ENCODE data around the gene IL36G.

IL36G gene

DNA sequence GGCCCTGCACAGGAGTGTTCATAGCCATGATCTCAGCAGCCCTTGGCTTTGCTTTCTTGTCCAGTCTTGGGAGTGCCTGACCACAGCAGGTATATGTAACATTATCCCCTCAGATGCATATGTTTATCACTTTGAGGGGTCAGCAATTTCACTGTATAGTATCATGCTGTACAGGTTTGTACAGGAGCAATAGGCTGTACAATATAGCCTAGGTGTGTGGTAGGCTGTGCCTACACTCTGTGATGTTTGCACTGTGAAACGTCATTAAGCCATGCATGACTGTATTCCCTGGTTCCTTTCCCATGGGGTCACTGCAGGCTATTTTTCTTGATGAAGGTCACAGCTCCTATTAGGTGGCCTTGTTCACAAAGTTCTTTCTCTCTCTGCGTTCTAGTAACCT lies 4.7 kb upstream of the IL36G start:
- DNase-seq, result no peak

DNA sequence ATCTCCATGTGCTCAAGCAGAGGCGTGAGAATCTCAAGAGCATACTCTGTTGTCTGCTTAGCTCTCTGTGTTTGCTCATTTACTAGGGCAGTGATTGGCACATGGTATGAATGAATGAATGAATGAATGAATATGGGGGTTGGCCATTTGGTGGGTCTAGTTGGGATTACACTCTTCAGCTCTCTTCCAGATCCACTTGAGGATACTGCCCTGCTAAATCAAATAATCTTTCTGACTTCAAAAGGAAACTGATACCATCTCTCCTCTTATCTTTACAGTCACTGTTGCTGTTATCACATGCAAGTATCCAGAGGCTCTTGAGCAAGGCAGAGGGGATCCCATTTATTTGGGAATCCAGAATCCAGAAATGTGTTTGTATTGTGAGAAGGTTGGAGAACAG lies 1.9 kb downstream of the IL36G start:
- no peak for DNase-seq

DNA sequence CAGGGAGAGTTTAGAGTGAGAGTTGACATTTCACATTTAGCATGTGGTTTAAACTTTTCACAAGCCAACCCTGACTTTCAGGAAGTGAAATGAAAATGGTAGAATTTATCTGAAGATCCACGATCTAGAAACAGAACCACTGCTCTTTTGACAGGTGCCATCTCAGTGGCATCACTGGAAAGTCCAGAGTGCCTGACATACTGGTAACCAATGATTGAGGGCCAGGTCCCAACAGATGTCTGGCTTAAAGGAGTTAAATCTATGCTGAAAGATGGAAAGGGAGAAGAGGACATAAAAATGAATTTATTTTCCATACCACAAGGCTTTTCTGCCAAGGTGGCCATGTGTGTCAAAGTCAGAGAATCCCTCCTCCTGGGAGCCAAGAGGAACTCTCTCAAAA lies 2.7 kb downstream of the IL36G start:
- no peak for DNase-seq

DNA sequence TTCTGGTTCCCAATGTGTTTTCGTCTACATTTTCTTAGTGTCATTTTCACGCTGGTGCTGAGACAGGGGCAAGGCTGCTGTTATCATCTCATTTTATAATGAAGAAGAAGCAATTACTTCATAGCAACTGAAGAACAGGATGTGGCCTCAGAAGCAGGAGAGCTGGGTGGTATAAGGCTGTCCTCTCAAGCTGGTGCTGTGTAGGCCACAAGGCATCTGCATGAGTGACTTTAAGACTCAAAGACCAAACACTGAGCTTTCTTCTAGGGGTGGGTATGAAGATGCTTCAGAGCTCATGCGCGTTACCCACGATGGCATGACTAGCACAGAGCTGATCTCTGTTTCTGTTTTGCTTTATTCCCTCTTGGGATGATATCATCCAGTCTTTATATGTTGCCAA lies 7.3 kb downstream of the IL36G start:
- DNase-seq, result no peak

DNA sequence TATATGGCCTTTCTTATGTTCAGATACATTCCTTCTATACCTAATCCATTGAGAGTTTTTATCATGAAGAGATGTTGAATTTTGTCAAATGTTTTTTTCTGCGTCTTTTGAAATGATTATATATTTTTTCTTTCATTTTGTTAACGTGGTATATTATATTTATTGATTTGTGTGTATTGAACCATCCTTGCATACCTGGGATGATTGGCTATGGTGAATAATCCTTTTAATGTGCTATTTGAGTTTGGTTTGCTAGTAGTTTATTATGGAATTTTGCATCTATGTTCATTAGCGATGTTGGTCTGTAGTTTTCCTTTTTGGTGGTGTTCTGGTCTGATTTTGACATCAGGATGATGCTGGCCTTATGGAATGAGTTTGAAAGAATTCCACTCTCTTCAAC lies 11.8 kb downstream of the IL36G start:
- DNase-seq, result no peak

DNA sequence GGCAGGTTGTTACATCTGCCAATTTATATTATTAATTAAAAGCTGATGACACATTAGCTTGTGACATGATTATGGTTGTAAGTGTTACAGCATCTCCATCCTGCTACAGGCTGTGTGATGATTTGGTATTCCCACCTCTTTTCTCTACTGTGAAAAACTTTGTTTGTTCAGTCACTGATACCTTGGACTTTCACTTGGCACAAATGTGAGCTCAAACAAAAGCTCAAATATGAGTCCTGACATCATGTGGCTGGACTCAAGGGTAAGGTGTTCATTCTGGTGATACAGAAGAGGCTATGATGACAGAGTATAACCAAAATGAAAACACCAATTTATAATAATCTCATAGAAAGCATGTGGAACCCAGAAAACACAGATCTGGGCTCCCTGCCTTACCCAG lies 16.0 kb downstream of the IL36G start:
- DNase-seq, result no peak

DNA sequence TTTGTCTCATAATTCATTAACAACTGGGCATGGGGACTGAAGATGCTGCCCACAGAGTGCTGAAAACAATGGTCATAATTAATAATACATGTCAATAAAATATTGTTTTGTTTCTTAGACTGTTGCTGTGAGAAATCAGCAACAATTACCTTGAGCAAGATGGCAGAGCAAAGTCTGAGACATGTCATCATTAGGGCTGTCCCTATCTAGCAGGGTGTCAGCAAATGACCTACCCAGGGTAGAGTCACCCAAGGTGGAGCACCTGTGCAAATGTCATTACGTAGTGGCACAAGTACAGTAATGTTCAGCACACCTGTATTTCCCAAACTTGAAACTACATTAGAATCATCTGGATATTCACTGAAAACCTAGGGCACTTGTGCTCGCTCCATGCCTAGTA lies 16.8 kb downstream of the IL36G start:
- no peak for DNase-seq

DNA sequence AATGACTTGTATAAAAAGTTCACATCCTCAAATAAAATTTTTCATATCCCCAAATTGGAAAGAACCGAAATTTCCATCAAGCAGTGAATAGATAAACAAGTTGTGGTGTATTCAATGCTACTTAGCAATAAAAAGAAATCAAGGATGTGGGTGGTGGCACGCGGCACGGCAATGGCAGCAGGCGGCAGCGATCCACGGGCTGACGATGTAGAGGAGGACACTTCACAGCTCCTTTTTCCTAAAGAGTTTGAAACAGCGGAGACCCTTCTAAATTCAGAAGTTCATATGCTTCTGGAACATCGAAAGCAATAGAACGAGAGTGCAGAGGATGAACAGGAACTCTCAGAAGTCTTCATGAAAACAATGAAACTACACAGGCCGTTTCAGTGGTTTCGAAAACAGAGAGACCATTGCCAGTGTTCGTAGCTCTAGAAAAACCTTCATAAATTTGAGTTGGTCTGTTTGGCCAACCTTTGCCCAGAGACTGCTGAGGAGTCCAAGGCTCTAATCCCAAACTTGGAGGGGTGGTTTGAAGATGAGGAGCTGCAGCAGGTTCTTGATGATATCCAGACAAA lies 17.6 kb downstream of the IL36G start:
- DNase-seq, result no peak

DNA sequence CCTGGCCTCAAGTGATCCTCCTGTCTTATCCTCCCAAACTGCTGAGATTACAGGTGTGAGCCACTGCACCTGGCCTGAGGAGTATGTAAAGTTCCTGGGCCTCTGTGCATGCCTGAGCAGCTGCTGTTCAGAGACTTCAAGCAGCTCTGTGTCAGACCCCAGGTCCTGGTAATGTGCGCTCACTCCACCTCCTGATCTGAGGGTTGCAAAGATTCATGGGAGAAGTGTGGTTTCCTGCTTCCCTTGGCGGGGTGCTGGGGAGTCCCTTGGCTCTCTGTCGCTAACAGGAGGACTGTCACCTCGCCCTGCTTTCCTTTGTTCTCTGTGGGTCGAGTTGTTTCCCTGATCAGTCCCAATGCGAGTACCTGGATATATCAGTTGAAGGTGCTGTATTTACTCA lies 18.8 kb downstream of the IL36G start:
- DNase-seq, result no peak

DNA sequence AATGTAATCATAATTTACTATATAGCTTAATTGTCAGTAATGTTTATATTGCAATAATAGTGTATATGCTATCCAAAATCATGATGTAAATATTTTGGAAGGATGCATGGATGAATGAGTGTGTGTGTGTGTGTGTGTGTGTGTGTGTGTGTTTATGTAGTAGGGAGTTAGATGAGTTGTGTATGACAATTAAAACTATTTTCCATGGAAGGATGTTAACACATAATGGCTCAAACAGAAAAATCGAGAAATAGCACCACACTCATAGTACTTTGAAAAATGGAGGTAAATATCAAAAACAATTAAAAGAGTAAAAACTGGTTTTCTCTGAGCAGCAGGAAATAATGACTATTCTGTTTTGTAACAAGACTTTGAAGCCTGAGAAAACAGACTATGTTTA lies 19.3 kb downstream of the IL36G start:
- DNase-seq, result no peak

DNA sequence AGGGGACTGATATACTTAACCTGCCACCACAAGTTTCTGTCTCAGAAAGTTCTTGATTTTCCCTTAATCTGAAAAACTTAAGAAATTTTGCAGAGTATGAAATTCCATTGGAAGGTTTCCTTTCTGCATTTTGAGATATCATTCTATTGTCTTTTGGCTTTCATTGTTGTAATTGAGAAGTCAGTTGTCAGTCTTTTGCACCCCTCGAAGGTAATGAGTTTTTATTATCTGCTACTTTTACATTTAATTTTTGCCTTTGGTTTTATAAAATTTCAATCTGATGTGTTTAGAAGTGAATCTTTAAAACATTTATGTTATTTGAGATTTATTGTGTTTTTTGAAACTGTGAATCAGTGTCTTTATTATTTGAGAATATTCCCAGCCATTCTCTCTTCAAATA lies 22.6 kb downstream of the IL36G start:
- DNase-seq, result no peak

DNA sequence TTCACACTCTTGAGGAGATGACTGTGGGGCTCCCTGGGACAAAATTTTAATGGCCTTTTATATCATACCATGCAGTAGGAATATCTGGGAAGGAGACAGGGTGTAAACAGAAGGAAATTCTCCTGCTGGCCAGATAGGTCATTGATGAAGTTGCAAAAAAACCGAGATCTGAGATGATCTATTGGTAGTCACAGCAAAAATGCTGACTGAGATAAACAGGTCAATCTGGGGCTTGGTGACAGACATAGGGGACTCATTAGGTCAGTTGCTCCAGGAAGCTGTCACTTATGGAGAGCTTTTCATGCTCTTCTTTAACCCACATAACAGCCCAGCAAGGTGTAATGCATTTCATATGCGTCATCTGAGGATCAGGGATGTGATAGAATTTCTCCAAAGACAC lies 24.9 kb downstream of the IL36G start:
- DNase-seq, result no peak

DNA sequence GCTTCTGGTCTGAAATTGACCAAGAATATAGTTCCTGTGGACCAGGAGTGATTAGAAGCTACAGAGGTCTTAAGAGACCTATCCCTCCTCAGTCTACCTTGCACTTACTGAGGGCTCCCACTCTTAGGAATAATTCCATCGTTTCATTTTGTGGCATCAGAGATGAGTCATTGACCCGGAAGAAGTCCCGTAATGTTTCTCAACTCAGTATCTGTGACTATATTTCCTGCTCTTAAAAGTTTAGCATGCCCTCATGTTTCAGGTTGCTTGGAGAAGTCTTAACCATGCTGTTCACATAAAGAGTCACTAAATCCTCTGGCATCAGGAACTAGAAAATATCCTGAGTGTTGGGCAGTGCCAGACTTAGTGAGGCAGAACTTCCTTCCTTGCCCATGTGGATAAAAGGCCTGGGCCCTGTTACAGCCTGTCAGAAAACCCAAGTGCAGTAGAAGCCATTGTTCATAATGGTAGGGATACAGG lies 27.3 kb downstream of the IL36G start, which contains the start of gene IL36A:
Gene IL36A, plus strand, starts transcription at position 430 of the 480 bp plus-strand sequence. CDS start 413 bp downstream, outside the sequence.
- DNase-seq, result no peak

DNA sequence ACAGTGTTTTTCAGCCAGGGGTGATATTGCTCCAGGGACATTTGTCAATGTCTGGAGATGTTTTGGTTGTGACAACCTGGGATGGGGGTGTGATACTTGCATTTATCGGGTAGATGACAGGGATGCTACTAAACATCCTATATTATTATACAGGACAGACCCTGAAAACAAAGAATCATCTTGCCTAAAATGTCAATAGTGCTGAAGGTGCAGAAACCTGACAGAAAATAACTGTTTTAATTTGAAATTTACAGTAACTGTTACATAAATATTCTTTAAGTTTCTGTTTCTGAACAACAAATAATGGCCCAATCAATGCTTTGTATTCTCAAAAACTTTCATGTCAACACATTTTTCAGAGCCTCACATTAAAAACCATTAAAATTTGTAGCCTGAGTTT lies 29.4 kb downstream of the IL36G start:
- DNase-seq, result no peak

DNA sequence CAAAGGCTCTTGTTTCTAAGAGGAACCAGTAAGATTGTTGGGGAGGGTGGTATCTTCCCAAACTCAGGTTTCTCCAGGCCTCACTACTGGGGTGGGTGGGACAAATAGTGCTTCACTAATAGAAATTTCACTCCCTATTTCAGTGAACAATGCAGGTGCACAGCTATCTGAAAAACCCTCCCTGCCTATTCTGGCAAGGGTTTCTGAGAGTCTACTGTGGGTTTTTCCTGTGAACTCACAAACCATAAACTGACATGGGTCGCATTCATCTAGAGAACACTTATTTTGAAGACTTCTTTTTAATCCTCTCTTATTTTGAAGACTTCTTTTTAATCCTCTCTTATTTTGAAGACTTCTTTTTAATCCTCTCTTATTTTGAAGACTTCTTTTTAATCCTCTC lies 31.8 kb downstream of the IL36G start:
- DNase-seq, result no peak

DNA sequence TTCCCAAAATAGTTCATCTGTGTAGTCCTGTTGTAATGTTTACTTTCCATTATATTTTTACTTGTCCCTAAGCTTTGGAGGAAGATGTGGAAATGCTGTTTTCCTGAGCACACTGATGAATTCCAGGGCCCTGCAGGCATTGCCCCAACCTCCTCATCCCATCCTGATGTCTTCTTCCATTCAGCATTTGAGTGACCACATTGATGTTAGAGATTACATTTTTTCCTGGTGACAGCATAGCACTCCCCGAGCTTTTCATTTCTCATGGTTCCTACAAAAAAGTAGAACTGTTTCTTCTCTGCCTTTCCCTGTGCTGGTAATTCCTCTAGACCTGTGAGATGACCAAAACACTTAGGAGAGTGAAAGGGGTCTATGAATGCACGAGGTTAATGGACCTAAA lies 32.3 kb downstream of the IL36G start:
- no peak for DNase-seq

DNA sequence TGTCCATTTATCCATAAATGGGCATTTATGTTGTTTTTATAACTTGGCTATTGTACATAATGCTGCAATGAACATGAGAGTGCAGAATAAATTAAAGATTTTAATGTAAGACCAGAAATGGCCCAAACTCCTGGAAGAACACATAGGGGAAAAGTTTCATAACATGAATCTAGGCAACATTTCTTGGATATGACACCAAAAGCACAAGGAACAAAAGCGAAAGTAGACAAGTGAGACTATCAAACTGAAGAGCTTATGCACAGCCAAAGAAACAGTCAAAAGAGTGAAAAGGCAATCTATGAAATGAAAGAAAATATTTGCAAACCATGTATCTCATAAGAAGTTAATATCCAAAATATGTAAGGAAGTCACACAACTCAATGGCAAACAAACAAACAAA lies 33.3 kb downstream of the IL36G start:
- DNase-seq, result no peak

DNA sequence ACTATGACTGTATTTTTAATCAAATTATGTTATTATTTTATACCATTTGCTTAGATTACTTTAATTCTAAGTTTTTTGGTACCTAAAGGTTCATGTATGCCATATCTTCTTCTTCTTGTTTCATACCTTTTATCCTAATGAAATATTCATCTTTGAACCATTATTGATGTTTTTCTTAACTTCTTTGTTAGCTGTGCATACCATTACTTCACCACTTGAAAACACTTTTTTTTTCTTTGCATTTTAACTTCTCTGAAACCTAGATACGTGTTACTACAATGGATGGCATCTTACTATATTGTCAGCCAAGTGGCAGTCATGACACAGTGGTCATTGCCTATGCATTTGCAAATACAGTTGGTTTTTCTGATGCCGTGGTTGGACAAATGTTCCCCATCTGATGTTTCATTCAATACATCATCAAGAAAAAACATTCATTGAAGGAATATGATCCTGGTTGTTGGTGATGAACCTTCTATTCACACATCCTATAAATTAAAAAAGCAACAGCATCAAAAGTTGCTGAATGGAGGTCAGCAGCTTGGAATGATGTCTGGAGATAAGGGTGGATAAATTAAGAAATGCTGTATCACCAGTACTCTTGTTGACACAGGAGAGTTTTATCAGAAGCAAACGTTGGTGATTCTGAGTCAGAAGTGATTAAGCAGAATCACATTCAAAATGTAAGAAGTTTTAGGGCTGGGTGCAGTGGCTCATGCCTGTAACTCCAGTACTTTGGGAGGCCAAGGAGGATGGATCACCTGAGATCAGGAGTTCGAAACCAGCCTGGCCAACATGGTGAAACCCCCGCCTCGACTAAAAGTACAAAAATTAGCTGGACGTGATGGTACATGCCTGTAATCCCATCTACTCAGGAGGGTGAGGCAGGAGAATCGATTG lies 34.9 kb downstream of the IL36G start:
- DNase-seq, result no peak

DNA sequence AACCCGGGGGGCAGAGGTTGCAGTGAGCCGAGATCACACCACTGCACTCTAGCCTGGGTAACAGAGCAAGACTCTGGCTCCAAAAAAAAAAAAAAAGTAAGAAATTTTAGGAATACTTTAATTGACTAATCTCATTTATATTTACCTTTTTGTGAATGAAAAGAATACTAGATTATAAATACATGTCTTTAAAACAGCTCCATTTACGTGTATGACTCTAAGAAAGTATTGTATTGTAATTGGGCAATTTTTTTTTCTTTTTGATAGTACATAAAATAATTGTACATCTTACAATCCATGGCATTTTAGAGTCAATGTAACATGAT lies 35.5 kb downstream of the IL36G start:
- DNase-seq, result no peak

DNA sequence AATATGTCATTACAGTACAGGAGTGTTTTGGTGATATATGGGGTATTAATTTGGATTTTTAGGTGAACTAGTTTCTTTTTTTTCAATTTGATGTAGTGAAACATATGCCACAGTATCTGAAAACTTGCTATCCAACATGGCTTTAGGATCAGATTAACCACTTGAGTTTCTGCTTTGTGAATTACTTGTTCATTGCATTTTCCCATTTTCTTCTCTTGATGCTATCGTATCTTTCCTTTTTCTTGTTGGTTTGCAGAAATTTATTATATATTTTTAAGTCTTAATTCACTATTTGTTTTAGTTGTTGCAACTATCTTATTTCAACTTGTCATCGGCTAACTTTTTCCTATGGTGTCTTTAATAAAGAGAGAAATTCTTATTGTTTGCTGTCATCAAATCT lies 36.3 kb downstream of the IL36G start:
- DNase-seq, result no peak

DNA sequence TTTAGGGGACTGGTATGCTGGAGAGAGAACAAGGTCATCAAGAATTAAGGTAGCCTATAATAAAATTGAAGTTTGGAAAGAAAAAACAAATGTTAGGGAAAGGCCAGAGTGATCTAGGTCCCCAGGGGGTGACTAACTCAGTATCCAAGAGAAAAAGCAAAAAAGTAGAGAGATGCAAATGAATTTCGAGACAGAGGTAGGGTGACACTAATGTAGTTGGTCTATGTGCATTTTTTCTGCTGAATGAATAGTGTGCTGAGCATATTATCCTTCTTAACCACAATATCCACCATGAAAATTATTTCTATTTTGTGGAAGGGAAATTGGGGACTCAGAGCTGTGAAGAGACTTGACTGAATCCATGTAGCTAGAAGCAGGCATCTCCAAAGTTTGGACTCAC lies 37.2 kb downstream of the IL36G start:
- no peak for DNase-seq

DNA sequence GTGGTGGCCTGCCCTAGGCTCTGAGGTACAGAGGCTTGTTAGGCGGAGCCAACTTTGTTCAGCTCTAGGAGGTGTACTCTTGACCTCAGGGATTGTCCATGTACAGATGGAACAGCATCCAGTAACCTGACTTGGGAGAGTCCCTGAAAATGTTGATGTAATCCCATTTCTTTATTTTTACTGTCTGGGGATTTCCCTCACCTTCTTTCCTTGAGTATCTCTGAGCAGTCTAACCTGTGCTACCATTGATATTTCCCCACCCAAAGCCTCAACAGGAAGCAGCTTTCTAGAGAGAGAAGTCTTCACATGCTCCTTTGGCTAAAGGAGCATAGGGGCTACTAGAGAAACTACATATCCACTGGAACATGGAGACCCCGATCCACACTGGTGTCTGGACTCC lies 37.8 kb downstream of the IL36G start:
- DNase-seq, result no peak

DNA sequence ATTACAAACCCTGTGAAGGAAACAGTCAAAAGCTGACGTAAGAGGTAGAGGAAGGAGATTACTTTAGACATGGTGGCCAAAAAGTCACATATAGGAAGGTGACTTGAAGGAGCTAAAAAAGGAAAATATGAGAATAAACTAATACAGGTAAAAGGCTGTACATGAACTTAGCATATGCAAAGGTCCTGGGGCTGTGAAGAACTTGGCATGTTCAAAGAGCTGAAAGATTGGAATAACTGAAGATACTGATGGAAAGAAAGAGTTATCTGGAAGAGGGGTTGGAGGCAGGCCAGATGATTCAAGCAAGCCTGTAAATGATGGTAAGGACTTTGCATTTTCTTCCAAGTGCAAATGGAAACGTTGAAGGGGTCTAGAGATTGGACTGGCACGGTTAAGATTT lies 40.7 kb downstream of the IL36G start:
- no peak for DNase-seq

DNA sequence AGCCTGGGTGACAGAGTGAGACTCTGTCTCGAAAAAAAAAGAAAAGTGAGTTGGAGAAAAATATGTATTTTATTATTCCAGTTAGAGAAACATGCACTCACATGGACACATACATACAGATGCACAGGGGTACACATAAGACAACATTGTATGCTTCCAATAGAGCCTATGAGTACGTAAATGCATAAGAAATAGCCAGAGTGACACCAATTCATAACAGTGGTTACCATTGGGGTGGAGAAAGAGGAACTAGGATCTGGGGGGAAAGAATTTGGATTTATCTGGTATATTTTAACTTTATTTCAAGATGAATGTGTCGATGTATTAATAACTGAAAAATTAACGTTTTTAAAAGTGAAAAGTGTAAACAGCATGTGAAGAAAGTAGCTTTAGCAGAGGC lies 43.5 kb downstream of the IL36G start:
- no peak for DNase-seq

DNA sequence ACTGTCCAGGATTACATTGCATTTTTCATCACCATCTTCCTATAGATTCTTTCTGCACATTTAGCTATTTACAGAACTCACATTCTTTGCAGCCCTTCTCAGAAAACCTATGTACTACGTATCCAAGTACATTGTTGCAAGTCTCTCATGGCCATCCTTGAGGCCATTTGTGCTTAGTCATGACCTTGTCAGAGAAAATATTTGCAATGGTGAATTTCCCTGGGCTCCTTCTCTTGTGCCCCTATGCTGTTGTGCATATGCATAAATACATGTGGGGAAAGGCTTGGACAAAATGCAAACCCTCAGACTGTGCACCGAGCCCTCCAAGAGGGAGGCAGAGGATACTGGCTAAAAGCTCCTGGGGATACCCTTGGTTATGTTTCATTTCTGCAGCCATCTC lies 47.0 kb downstream of the IL36G start:
- no peak for DNase-seq

Measured in NCI-H1105 treated with DMSO at 0.1 percent for 48 hours (cell line).